NOMO-1 (cell line): ENCODE measurements around the gene INPP5B.
"Not testable (repeated sequence)": the region's sequence is repeated elsewhere in the genome, so short reads cannot be mapped to it uniquely, and the experiment has no call there.

Experiments
- DNase-seq, 2 experiments: peaks; one replicate each; lab custom pipeline; 2025; ENCODE audit not compliant: unreplicated experiment in 2 of 2; lab: John Stamatoyannopoulos, UW

Gene INPP5B

GRCh38 chr1:37915476-37916093, 31.3 kb downstream of the INPP5B start:
- DNase-seq, result no peak

- no peak for DNase-seq
Measured at GRCh38 chr1:37914719-37915475, 32.0 kb downstream of the INPP5B start.

- not testable (repeated sequence) for DNase-seq
Measured at GRCh38 chr1:37911478-37911877, 35.4 kb downstream of the INPP5B start.

- not testable (repeated sequence) for DNase-seq
Measured at GRCh38 chr1:37910886-37911285, 36.0 kb downstream of the INPP5B start.

- not testable (repeated sequence) for DNase-seq
Measured at GRCh38 chr1:37908531-37908930, 38.3 kb downstream of the INPP5B start.

GRCh38 chr1:37907416-37908125, 39.3 kb downstream of the INPP5B start:
- DNase-seq, result not testable (repeated sequence)

- not testable (repeated sequence) for DNase-seq
Measured at GRCh38 chr1:37906591-37906990, 40.3 kb downstream of the INPP5B start.

- DNase-seq, result no peak
Measured at GRCh38 chr1:37905727-37906126, 41.1 kb downstream of the INPP5B start.

- DNase-seq, result not testable (repeated sequence)
Measured at GRCh38 chr1:37903921-37904320, 42.9 kb downstream of the INPP5B start.

- no peak for DNase-seq
Measured at GRCh38 chr1:37902983-37903382, 43.9 kb downstream of the INPP5B start.

GRCh38 chr1:37901893-37902225, 45.0 kb downstream of the INPP5B start:
- DNase-seq, result no peak

GRCh38 chr1:37901191-37901892, 45.5 kb downstream of the INPP5B start:
- peak in 1 of 2 experiments; percentile 34 for DNase-seq

GRCh38 chr1:37897563-37897962, 49.3 kb downstream of the INPP5B start:
- not testable (repeated sequence) for DNase-seq

- DNase-seq, result no peak
Measured at GRCh38 chr1:37893673-37894072, 53.2 kb downstream of the INPP5B start.

GRCh38 chr1:37892151-37893047, 54.5 kb downstream of the INPP5B start:
- DNase-seq, result peak in 1 of 2 experiments; percentile 22

- DNase-seq, result peak in 1 of 2 experiments; percentile 41
Measured at GRCh38 chr1:37890378-37891014, 56.4 kb downstream of the INPP5B start.

- DNase-seq, result no peak
Measured at GRCh38 chr1:37888022-37888700, 58.7 kb downstream of the INPP5B start.

- no peak for DNase-seq
Measured at GRCh38 chr1:37884145-37884544, 62.7 kb downstream of the INPP5B start.

- DNase-seq, result no peak
Measured at GRCh38 chr1:37883671-37884070, 63.2 kb downstream of the INPP5B start.
